NCI-H1105 treated with DMSO at 0.1 percent for 48 hours (cell line): ENCODE data around the gene MANEAL.

ENCODE experiments used
- DNase-seq: peaks from one replicate; lab custom pipeline; 2025; lab: John Stamatoyannopoulos, UW

Gene MANEAL

GRCh38 chr1:37828410-37829074 lies 34.9 kb downstream of the MANEAL start:
- no peak for DNase-seq

DNA sequence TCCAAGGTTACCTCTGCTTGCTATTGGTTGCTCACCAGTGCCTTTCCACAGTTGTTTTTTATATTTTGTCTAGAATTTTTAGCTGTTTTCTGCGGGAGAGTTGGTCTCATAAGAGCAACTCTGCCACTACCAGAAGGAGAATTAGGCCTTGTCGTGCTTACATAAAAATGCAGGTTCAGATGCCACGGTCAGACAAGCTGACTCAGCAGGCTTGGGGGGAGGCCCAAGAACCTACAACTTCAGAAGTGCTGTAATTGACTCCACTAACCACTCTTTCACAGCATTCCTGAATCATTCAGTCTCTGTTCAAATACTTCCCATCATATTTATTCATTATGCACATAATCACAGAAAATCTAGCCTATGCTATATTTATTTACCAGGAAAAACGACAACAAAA lies 37.5 kb downstream of the MANEAL start:
- no peak for DNase-seq

DNA sequence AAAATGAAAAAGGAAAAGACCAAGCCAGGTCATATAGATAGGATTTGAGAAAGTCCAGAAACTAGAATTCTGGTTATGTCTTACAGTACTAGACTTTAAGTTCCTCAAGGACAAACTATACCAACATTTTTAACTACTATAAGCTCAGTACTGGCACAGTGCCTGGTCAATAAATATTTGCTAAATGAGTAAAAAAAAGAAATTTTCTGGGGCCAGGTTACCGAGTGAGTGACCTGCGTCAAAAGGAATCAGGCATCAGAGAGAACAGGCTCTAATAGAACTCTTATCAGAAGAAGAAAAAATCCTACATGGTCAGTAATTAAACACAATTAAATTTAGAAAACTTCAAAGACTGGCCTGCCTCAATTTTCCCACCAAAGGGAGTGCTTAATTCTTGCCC lies 38.2 kb downstream of the MANEAL start:
- no peak for DNase-seq

DNA sequence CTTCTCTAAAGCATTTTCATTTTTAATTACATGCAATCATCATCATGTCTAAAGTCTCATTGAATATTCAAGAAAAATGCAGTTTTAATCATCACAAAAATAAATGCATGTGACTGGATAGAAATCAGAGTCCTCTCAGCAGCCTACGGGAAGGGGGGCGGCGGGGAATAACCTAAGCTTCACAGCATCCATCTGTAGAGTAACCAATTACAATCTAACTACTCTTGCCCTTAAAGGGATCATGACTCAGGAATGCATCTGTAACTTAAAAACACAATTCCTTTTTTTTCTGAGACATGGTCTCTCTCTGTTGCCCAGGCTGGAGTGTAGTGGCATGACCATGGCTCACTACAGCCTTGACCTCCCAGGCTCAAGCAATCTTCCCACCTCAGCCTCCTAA lies 43.1 kb downstream of the MANEAL start:
- DNase-seq: no peak

GRCh38 chr1:37839676-37840075 lies 46.0 kb downstream of the MANEAL start:
- DNase-seq: no peak

DNA sequence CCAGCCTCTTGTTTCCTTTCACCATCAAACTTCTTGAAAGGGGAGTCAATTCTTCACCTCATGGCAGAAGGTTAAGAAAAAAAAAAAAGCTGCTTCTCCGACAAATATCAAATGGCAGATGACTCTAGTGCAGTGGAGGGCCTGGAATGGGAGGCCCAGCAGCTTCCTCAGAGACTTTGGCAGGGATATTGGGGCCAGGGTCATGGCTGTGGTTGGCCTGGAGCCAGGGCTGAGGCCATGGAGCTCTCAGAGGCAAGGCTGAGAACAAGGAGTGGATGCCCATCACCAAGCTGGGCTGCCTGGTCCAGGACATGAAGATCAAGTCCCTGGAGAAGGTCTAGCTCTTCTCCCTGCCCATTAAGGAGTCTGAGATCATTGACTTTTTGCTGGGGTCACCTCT lies 47.1 kb downstream of the MANEAL start:
- DNase-seq: no peak

GRCh38 chr1:37841652-37842051 lies 48.0 kb downstream of the MANEAL start:
- no peak for DNase-seq

DNA sequence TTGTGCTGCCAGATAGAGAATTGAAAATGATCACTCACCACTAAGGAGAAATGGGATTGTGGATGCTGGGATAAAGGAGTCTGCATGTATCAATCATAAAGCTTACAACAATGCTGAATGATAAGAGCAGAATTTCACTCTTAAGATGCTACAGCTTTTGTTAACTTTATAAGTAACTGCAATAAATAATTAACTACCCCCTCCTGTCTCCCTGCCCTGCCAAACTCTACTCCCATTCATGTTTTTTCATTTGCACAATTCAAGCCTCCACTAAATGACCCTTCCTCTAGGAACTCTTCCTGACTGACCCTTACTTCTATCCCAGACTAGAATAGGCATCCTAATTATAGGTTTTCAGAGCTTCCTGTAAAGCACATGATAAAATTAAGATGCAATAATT lies 50.9 kb downstream of the MANEAL start:
- DNase-seq: no peak

DNA sequence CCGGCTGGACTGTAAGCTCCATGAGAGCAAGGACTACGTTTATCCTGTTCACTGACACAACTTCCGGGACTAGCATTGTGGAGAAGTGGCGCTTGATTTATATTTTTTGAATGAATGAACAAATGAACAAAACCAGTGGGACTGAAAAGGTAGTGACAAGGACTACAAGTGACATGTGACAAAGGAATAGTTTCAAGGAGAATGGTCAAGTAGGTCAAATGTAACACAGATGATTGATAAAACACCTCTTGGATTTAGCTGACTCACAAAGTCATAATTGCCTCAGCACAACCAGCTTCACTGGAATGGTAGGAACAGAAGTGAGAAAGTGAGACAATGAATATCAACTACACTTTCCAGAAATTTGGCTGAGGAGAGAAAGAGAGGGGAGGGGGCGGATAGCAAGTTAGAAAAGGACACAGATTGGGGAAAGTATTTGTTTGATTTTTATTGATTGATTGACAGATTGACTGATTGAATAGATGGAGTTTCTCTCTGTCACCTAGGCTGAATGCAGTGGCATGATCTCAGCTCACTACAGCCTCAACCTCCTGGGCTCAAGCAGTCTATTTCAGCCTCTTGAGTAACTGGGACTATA lies 51.5 kb downstream of the MANEAL start:
- no peak for DNase-seq

GRCh38 chr1:37845786-37846185 lies 52.1 kb downstream of the MANEAL start:
- DNase-seq: no peak

DNA sequence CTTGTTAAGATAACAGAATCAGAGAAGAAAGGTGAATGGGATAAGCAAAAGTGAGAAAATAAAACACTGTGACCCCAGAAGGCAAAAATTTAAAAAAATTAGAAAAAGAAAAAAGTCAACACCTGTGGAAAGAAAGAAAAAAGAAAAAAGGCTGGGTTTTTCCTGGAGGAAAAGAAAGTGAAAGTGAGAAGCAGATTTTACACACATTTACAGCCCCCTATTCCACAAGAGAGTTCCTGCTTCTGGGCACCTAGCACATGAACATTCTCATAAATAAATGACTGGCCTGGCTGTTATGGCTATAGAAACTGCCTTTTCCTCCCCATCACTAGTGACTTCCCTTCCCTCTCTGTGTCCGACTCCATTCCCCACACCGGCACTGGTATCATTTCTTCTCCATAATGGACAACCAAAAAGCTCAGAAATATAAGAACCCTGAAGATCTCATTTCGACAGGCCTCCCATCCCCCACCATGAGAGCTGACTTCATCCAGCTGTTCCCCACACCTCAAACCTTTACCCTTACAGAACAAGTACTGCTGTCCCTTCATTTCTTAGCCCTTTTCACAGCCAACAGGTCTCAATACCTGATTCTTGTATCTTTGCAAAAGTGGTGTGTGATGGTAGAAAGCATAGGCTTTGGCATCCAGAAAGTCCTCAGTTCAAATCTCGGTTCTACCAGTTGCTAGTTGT lies 53.1 kb downstream of the MANEAL start:
- DNase-seq: no peak

DNA sequence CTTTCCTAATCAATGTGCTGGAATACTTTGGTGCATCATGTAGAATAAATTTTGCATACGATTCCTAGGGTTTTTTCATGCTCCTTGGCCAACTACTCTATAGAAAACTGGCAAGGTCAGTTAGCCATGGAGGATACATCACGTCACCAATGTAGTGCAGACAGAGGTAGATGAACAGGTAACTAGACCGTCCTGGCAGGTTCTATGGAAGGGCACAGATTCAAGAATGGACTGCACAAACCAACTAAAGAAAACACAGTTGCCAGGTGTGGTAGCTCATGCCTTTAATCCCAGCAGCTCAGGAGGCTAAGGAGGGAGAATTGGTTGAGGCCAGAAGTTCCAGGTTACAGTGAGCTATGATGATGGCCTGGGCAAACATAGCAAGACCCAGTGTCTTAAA lies 55.8 kb downstream of the MANEAL start:
- no peak for DNase-seq

DNA sequence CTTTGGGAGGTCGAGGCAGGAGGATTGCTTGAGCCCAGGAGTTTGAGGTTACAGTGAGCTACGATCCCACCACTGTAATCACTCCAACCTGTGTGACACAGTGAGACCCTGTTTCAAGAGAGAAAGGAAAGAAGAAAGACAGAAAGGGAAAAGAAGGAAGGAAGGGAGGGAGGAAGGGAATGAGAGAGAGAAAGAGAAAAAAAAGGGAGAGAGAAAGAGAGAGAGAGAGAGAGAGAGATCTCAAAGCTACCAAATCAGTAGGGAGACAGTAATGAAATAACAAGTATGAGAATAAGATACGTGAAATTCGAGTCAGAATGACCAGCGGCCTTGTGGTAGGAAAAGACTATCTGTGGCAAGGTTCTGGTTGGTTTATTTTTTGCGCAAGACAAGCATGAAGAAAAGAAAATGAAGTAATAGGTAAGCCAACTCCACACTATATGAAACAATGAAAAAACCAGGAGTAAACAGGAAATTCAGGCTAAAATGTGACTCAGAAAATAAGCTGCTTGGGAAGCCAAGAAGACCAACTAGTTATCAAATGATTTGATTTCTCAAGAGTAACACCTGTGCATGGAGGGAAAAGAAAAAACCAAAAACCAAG lies 56.8 kb downstream of the MANEAL start:
- no peak for DNase-seq
